Activated naive CD4-positive, alpha-beta T cell treated with anti-CD3 and anti-CD28 coated beads for 36 hours (primary cell): ENCODE data around the gene MAML2. TPM values are rescaled to one million over a fixed set of nuclear protein-coding genes. Genes with fewer than 3 reads are reported as not detected.

ENCODE experiments used
- CTCF ChIA-PET: fragments of 350-600 bp; sonication (Branson Sonifier 250); formaldehyde crosslinking; loops from one replicate; lab custom pipeline; 2021; ENCODE audit warnings: antibody characterized with exemption; lab: Charles Lee
- DNase-seq: peaks from one replicate; pipeline ENCODE4 v3.0.0-alpha.2; 2020
- H3K27ac Mint-ChIP-seq: one replicate; pipeline ENCODE4 v1.8.0; 2021; ENCODE audit warnings: mild to moderate bottlenecking, mixed read lengths
- H3K27me3 Mint-ChIP-seq: one replicate; pipeline ENCODE4 v1.8.0; 2021; ENCODE audit warnings: low read depth, mixed read lengths
- H3K36me3 Mint-ChIP-seq: one replicate; pipeline ENCODE4 v1.8.0; 2021; ENCODE audit warnings: low read depth, mixed read lengths
- H3K4me1 Mint-ChIP-seq: one replicate; pipeline ENCODE4 v1.8.0; 2021; ENCODE audit warnings: low read depth, mixed read lengths
- H3K4me3 Mint-ChIP-seq: one replicate; pipeline ENCODE4 v1.8.0; 2021; ENCODE audit warnings: mild to moderate bottlenecking, moderate library complexity, mixed read lengths
- H3K9me3 Mint-ChIP-seq: one replicate; pipeline ENCODE4 v1.8.0; 2021; ENCODE audit warnings: mixed read lengths
- intact Hi-C: fragments of 100-400 bp; cut with micrococcal nuclease; formaldehyde crosslinking; loops from one replicate; pipeline ENCODE4 v1.15.1; 2023
- total RNA-seq, 2 experiments: library from RNA; stranded (reverse); gene quantifications; one replicate each; pipeline ENCODE4 v1.2.3, GENCODE V29; 2021

Gene MAML2
- total RNA-seq, 2 experiments from 2014 or later: 26.6 to 28.1 TPM

DNA sequence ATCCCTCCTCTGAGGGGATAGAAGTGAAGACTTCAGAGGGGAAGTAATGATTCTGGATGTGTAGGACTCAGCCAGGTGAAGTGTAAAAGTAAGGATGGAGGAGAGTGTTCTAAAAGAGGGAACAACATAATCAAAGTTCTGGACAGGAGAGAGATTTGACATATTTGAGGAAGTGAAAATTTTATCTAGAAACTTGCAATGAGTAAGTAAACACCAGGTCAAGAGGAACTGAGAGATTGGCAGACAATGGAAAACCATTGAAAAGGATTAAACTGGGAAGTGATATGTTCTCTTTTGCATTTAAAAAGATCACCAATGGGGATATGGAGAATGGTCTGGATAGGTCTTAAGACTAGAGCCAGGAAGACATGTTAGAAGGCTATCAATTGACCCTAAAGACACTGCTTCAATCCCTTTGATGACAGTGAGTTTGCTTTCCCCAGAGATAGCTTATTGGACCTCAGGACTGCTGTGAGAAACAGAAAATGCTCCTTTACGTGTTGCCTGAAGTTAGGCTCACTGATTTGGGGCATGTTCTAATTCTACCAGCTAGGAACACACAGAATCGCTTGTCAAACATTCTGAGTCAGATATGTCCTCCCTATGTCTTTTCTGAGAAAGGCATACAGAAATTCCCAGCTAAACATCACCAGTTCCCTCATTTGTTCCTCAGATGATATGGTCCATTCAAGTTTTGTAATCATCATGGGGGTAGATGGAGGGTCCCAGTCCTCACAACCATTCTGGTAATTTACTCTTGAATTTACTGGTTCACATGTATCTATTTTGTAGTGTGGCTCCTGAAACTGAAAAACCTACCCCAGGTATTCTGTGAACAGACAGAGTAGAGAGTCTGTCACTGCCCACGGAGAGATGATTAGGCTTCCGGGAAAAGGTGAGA is 144.9 kb downstream of the MAML2 start:
- Mint-ChIP-seq H3K9me3 (peaks cover 3% of the 10 kb centered on the region), H3K4me3 (no peak overlapping the region), H3K27me3 (no peaks in the 10 kb centered on the region), H3K36me3 (peaks cover 29% of the 10 kb centered on the region), H3K27ac (peak overlapping the region; percentile 85), H3K4me1 (peaks cover 88% of the 10 kb centered on the region)
- DNase-seq: no peak
- intact Hi-C loops: no loop called here
- CTCF ChIA-PET: interaction anchor here (0.6 to 1.6 kb wide), 4 partner anchors 9 to 151 kb away, joined by 3 to 7 read pairs (median 4); no protein-coding TSS in a partner anchor

DNA sequence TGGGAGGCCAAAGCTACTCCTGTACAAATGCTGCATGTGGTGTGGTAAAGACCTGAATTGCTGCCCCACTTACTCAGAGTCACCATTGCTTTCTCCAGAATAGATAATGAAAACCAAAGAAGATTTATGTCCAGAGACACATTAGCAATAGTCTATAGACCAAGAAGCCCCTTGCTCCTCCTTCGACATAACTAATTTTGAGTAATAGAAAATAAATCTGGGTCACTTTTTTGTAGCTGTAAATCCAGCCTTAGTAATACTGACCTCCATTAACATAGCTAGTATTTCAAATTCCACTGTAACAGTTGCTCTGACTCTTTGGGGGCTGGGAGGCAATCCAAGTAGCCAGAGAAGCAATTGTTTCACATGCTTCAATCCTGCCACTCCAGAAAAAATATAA is 145.9 kb downstream of the MAML2 start:
- Mint-ChIP-seq H3K27me3 (no peaks in the 10 kb centered on the region), H3K27ac (peak overlapping the region; percentile 85), H3K4me1 (peaks cover 90% of the 10 kb centered on the region), H3K9me3 (peaks cover 3% of the 10 kb centered on the region), H3K4me3 (no peak overlapping the region), H3K36me3 (peaks cover 27% of the 10 kb centered on the region)
- no peak for DNase-seq
- CTCF ChIA-PET: interaction anchor here (1.6 kb wide), 1 partner anchor 8 kb away, joined by 7 read pairs; no protein-coding TSS in a partner anchor
- intact Hi-C loops: no loop called here

DNA sequence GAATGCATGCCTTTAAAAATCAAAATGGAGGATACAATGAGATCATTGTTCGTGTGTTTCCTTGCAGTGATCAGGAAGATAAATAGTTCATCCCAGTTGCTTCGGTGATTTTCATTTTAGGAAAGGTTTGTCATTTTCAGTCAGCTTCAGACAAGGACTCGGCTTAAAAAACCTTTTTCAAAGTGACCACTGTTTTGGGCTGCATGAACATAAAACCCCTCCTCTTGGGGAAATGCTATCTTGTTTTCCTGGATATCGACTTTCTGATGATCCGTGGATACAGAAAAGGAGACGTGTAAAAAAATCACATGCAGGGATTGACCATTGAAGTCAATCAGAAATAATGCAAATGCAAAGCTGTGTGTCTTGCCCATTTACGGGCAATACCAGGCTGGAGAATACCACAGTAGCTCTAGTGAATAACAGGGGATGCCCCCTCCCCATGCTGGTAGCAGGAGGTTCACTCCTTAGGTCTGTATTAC is 146.8 kb downstream of the MAML2 start:
- intact Hi-C loops: no loop called here
- no peak for DNase-seq
- no peak overlapping the region for H3K4me3 Mint-ChIP-seq

DNA sequence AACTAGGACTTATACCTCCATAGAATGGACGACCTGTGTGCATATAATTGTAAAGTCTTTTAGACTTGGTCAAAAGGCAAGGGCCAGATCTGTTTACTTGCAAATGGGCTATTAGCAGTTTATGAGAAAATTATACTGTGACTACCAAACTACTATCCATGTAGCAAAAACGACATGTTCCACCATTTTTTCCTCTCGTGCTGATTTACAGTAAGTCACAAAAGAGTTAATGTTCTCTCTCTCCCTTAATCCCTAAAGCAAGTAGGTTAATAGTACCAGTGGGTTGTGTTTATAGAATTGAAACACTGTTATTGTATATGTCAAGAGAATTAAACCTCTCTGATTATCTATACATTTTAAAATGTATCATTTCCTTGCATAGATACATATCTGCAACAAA is 147.3 kb downstream of the MAML2 start:
- Mint-ChIP-seq H3K36me3 (peaks cover 26% of the 10 kb centered on the region), H3K27ac (peak overlapping the region; percentile 59), H3K4me1 (peaks cover 92% of the 10 kb centered on the region), H3K9me3 (peaks cover 3% of the 10 kb centered on the region), H3K27me3 (no peaks in the 10 kb centered on the region), H3K4me3 (no peak overlapping the region)
- intact Hi-C loops: no loop called here
- DNase-seq: no peak
- CTCF ChIA-PET: interaction anchor here (1.1 to 1.4 kb wide), 2 partner anchors 9 to 40 kb away, joined by 3 read pairs; no protein-coding TSS in a partner anchor

More for the DNA sequence above, 146.8 kb downstream of the MAML2 start:
- Mint-ChIP-seq H3K27me3 (no peaks in the 10 kb centered on the region), H3K4me1 (peaks cover 92% of the 10 kb centered on the region), H3K36me3 (peaks cover 26% of the 10 kb centered on the region), H3K27ac (no peak overlapping the region), H3K9me3 (peaks cover 3% of the 10 kb centered on the region)
- CTCF ChIA-PET: no interaction called here

DNA sequence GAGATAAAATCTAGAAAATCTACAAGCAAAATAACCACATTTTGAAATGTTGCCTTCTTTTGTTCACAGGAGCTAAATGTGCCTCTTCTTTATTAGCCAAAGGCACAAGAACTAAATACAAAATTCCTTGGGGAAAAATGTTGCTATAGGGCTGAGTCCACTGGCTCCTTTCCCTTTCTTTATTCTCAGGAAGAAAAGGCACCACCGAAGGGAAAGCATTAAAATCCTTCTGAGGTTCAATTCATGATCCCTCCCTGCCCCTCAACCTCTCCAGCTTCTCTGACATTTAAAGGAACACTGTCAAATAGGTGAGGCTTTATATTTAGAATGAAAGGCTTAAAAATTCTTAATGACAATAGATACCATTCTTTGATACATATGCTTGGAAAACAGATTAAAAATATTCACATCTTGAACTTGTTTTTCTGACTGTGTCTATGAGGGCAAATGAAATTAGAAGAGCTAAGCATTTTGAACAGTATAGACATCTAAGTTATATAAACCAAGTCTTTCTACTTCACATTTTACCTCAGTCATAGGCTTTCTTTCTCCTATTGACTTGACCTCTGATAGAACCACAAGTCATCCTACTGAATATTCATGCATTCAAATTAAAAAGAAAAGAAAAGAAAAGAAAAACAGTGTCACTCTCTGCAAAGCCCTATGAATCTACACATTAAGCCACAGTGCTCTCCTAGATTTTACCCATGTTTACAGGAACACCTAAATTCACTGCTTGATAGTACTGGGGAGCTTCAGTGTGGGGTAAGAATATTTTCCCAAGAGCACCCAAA is 148.2 kb downstream of the MAML2 start:
- DNase-seq: no peak
- Mint-ChIP-seq H3K9me3 (peaks cover 3% of the 10 kb centered on the region), H3K4me1 (peaks cover 92% of the 10 kb centered on the region), H3K36me3 (peaks cover 21% of the 10 kb centered on the region), H3K27ac (peak overlapping the region; percentile 79), H3K4me3 (no peak overlapping the region), H3K27me3 (no peaks in the 10 kb centered on the region)
- intact Hi-C loops: no loop called here
- CTCF ChIA-PET: interaction anchor here (0.5 to 1.4 kb wide), 6 partner anchors 8 to 146 kb away, joined by 3 to 6 read pairs (median 3); no protein-coding TSS in a partner anchor

DNA sequence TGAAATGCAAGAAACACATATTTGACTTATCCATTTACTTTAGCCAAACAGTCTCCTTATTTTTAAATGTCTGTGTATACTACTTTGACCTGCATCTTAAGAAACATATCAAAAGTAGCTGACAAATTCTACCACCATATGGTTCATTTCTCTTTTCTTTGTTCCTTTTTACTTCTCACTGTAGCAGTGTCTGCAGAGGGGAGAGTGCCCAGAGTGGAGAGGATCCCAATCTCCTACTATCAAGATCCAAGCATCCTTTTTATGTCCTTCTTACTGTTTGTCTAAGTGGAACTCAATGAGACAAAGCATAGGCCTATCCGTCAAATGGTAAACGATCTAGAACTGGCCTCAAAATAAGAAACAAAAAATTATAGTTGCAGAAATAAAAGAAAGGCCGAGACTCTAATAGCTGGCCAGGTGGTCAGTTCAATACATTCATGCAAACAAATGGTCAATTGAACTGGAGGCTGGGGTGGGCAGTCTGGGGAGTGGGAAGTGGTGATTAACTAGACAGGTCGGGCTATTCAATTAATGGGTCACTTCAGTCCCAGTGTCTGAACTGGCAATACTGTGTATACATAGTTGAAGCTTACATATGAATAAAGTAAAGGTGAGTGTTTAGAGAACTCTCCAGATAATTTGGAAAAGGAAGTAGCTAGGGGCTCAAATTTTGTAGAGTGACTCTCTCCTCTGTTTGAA is 149.1 kb downstream of the MAML2 start:
- H3K4me1 Mint-ChIP-seq: peaks cover 91% of the 10 kb centered on the region
- no peak for DNase-seq
- intact Hi-C loops: no loop called here
- peaks cover 15% of the 10 kb centered on the region for H3K36me3 Mint-ChIP-seq
- no peaks in the 10 kb centered on the region for H3K27me3 Mint-ChIP-seq
- H3K9me3 Mint-ChIP-seq: peaks cover 3% of the 10 kb centered on the region
- CTCF ChIA-PET: interaction anchor here (0.5 to 1.0 kb wide), 4 partner anchors 40 to 147 kb away, joined by 3 to 6 read pairs (median 4); no protein-coding TSS in a partner anchor
- H3K4me3 Mint-ChIP-seq: no peak overlapping the region
- H3K27ac Mint-ChIP-seq: peak overlapping the region; percentile 79

DNA sequence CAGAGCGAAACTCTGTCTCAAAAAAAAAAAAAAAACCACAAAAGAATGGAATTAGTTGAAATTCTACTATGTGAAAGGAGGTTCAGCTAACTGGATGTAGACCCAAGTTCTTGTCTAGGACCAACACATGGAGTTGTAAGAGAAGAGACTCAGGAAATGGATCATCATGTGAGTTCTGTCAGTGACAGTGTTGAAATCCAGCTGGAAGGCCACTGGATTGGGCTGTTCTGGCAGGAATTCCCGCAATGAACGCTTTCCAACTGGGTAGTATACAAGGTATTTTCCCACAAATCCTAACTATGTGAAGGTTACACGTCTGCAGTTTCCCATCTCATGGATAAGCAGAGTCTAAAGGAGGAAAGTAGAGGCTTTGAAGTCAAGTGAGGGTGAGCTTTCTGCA is 151.2 kb downstream of the MAML2 start:
- Mint-ChIP-seq H3K27me3 (no peaks in the 10 kb centered on the region), H3K27ac (peak overlapping the region; percentile 25), H3K4me1 (peaks cover 92% of the 10 kb centered on the region), H3K36me3 (peaks cover 8% of the 10 kb centered on the region), H3K9me3 (no peaks in the 10 kb centered on the region), H3K4me3 (no peak overlapping the region)
- intact Hi-C loops: no loop called here
- no peak for DNase-seq
- CTCF ChIA-PET: interaction anchor here (1.6 kb wide), 1 partner anchor 9 kb away, joined by 4 read pairs; no protein-coding TSS in a partner anchor

DNA sequence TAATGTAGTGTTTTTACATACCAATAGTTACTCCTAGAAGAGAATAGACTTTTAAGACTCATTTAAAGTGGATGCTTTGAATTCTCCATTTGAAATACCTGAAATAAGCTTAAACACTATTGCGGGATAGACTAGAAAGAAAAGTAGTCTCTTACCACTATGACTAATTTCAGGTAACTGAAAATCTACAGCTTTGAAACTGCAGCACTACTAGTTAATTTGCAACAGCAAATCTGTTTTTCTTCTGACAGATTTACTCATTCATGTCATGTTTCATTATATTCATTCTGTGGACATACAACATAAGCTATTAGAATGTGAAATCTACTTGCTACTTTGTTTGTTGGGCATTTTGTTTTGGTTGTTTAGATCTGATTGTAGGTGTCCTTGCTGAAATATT is 153.6 kb downstream of the MAML2 start:
- no peak overlapping the region for H3K4me3 Mint-ChIP-seq
- H3K36me3 Mint-ChIP-seq: peaks cover 8% of the 10 kb centered on the region
- no peaks in the 10 kb centered on the region for H3K9me3 Mint-ChIP-seq
- intact Hi-C loops: loop anchor here (1.0 to 2.0 kb wide), 3 partner anchors 10 to 177 kb away; no protein-coding TSS in a partner anchor
- peaks cover 92% of the 10 kb centered on the region for H3K4me1 Mint-ChIP-seq
- peak overlapping the region; percentile 92 for H3K27ac Mint-ChIP-seq
- DNase-seq: no peak
- CTCF ChIA-PET: interaction anchor here (0.8 to 2.0 kb wide), 11 partner anchors 8 to 154 kb away, joined by 3 to 8 read pairs (median 4); partner anchors contain the start of gene MAML2
- no peaks in the 10 kb centered on the region for H3K27me3 Mint-ChIP-seq

DNA sequence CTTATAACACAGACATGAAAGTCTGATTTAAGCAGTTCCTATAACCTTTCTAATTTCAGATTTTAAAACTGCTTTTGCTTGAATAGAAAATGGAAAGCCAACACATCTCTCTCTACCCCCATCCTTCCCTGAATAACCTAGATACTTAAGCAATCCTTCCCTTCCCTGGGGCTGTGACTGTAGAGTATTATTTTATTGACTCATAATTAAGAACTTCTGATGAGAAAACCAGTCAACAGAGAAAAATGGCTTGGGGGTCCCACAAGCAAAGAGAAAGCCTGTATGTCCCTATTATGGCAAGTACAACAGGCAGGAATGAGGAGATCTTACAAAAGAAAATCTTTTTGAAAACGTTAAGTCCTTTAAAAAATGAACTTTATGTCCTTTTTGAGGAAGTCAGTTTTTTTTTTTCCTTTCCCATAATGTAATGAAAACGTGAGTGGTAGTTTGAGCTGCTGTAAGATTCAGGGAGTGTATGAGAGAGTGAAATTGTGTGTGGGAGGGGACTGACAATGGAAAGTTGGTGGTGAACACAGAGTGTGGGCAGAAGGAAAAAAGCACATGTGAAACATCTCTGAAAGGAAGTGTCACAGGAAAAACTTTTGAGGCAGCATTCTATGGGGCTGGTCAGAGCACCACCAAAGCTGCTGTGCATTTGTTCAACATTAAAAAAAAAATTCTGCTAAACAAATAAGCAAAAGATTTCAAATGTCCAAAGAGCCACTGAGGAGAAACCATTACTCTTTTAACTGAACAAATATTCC is 154.6 kb downstream of the MAML2 start:
- Mint-ChIP-seq H3K36me3 (peaks cover 7% of the 10 kb centered on the region), H3K4me1 (peaks cover 90% of the 10 kb centered on the region), H3K9me3 (no peaks in the 10 kb centered on the region), H3K4me3 (peak overlapping the region; percentile 38), H3K27me3 (no peaks in the 10 kb centered on the region), H3K27ac (peak overlapping the region; percentile 92)
- intact Hi-C loops: loop anchor here (1.0 to 2.0 kb wide), 9 partner anchors 11 to 176 kb away; partner anchors contain the start of gene MAML2
- DNase-seq: peak; percentile 49
- CTCF ChIA-PET: interaction anchor here (0.5 to 2.0 kb wide), 9 partner anchors 9 to 343 kb away, joined by 3 to 8 read pairs (median 5); partner anchors contain the start of gene MAML2

DNA sequence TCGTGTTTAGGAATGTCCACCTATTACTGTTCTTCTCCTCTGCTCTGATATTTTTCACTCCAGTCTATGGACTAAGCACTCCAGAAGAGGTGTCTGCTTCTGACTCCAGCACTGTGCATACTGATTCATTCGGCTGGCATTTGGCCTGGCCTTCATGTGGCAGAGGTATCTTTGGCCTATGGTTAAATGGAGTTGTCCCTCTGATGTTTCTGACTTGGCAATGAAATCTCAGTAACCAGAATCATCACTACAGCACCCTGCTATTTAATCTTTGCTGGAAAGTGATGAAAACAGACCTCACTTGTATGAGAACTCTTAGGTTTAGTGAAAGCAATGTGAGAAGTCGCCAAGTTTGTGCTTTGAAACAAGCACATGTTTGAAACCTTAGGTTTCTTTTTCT is 155.2 kb downstream of the MAML2 start:
- peaks cover 7% of the 10 kb centered on the region for H3K36me3 Mint-ChIP-seq
- H3K9me3 Mint-ChIP-seq: no peaks in the 10 kb centered on the region
- intact Hi-C loops: loop anchor here (1.0 to 2.0 kb wide), 7 partner anchors 17 to 155 kb away; partner anchors contain the start of gene MAML2
- peak overlapping the region; percentile 38 for H3K4me3 Mint-ChIP-seq
- peak; percentile 71 for DNase-seq
- CTCF ChIA-PET: interaction anchor here (0.5 to 2.0 kb wide), 4 partner anchors 17 to 131 kb away, joined by 3 to 7 read pairs (median 4); no protein-coding TSS in a partner anchor
- peaks cover 88% of the 10 kb centered on the region for H3K4me1 Mint-ChIP-seq
- peak overlapping the region; percentile 92 for H3K27ac Mint-ChIP-seq
- H3K27me3 Mint-ChIP-seq: no peaks in the 10 kb centered on the region
